NCI-H524 treated with DMSO at 0.1 percent for 48 hours (cell line): ENCODE data around the gene PIP5K1C.

Experiments used
- DNase-seq: peaks from one replicate; lab custom pipeline; 2025; lab: John Stamatoyannopoulos, UW

PIP5K1C gene

GRCh38 chr19:3700242-3701032, at the start of gene PIP5K1C:
PIP5K1C (minus strand) TSS chr19:3700468; CDS start chr19:3700390, 78 bp downstream.
- DNase-seq = no peak

DNA sequence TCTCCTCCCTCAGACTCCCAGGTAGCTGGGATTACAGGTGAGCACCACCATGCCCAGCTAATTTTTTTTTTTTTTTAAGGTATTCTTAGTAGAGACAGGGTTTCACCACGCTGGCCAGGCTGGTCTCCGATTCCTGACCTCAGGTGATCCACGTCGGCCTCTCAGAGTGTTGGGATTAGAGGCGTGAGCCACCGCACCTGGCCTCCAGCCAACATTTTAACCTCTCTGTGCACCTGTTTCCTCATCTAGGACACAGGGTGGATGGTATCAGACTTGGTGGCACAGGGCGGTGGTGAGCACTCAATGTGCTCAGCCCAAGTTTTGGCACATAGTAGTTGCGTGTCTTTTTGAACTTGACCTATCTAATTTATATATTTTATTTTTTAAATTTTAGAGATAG, 48.7 kb upstream of the PIP5K1C start:
- DNase-seq = no peak

GRCh38 chr19:3746371-3747056, 46.2 kb upstream of the PIP5K1C start:
- no peak for DNase-seq

DNA sequence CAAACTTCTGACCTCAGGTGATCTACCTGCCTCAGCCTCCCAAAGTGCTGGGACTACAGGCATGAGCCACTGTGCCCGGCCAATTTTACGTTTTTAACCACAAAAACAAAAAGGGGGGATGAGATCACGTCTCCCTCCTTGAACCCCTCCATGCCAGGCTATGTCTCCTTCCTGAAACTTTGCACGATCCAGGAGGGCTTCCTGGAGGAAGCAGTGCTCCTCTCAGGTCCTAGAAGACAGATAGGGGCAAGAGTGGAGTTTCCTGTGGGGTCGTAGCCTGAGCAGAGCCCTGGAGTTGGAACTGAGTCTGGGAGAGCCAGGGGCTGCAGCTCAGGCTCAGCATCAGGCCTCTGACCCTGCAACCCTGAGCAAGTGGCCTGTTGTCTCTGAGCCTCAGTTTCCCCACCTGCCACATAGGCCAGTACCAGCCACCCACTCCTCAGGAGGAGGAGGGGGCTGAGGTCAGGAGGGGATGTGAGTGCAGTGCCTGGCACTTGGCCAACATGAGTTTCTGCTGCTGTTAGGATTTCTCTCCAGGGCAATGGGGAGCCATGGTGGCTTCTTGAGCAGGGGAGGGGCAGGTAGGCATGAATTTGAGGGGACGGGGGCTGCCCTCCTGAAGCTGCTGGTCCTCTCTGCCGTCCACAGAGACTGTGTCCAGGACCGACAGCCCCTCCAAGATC, 45.2 kb upstream of the PIP5K1C start:
- no peak for DNase-seq

GRCh38 chr19:3743486-3743885, 43.2 kb upstream of the PIP5K1C start:
- no peak for DNase-seq

DNA sequence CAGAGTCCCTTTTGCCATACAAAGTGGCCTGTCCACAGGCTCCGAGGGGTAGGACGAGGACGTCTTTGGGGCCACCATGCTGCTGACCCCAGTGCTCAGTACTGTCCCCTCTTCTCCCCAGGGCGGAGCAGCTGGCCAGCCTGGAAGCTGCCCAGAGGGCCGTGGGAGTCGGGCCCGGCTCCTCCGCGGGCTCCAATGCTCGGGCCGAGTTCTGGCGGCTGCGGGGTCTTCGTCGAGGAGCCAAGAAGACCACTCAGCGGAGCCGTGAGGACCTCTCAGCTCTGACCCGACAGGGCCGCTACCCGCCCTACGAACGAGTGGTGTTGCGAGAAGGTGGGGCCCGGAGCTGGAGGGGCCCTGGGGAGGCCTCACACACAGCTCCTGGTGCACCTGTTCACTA, 40.2 kb upstream of the PIP5K1C start:
- no peak for DNase-seq

DNA sequence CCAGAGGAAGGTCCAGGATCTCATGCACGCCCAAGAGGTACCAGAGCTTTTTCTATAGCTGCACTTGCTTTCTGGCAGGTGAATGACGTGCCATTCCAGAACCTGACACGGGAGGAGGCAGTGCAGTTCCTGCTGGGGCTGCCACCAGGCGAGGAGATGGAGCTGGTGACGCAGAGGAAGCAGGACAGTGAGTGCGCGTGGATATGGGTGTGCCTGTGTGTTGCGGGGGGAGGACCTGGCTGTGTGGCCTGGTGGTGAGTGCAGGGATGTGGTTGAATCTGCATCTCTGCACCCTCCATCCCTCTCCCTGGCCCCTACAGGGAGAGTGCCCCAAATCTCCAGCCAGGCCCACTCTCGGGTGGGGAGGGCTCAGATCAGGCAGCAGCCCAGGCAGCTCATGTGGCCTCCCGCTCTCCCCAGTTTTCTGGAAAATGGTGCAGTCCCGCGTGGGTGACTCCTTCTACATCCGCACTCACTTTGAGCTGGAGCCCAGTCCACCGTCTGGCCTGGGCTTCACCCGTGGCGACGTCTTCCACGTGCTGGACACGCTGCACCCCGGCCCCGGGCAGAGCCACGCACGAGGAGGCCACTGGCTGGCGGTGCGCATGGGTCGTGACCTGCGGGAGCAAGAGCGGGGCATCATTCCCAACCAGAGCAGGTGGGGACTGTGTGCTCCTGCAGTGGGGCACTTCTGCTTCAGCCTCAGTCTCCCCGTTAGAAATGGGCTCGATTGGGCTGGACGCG, 38.4 kb upstream of the PIP5K1C start:
- DNase-seq = no peak

GRCh38 chr19:3737487-3738205, 37.4 kb upstream of the PIP5K1C start:
- no peak for DNase-seq

DNA sequence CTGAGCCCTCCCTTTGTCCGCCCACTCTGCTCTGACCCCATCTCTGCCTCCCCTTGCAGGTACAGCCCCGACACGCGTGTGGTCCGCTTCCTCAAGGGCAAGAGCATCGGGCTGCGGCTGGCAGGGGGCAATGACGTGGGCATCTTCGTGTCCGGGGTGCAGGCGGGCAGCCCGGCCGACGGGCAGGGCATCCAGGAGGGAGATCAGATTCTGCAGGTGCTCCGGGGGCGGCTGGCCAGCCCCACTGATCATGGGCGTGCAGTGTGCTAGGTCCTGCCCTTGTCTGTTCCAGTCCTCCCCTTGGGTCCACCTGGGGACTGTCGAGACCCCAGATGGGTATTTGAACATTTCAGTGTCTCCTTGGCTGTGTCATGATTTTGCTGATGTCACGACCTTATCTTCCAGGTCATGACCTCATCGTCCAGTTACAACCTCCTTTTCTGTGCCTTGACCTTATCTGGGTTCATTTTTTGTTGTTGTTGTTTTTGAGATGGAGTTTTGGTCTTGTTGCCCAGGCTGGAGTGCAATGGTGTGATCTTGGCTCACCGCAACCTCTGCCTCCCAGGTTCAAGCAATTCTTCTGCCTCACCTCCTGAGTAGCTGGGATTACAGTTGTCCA, 35.9 kb upstream of the PIP5K1C start:
- no peak for DNase-seq

DNA sequence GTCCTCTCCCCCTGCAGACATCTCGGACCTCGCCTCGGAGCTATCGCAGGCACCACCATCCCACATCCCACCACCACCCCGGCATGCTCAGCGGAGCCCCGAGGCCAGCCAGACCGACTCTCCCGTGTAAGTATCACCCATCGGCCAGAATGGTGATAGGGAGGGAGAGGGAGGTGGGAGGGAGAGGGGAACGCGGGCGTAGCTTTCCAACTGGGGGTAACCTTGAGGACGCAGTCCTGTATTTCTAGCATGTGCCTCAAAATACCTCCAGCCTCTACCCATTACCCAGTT, 34.0 kb upstream of the PIP5K1C start:
- no peak for DNase-seq

DNA sequence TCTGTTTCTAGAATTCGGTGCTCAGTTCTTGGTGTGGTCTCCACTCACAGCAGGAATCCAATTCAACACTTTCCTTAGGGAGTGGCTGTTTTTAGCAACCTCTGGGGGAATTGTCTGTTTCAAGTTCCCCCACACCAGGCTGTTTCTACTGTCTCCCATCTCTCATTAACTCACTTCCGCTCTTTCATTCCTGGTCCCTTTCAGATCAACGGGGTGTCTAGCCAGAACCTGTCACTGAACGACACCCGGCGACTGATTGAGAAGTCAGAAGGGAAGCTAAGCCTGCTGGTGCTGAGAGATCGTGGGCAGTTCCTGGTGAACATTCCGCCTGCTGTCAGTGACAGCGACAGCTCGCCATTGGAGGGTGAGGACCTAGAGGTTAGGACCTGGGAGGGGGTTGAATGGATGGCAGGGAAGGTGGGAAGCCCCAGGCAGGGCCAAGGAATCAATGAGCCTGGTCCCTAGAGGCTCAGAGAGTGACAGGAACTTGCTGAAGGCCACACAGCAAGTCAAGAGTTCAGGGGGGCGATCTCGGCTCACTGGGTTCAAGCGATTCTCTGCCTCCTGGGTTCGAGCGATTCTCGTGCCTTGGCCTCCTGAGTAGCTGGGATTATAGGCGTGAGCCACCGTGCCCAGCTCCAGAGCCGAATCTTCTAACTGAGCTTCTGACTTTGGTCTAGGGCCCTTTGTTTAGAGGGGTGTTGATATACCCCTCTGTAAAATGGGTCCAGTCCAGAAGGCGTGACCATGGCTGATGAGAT, 33.5 kb upstream of the PIP5K1C start:
- no peak for DNase-seq

- DNase-seq = no peak
These were observed 31.8 kb upstream of the PIP5K1C start for GRCh38 chr19:3732108-3732507.

GRCh38 chr19:3730457-3730958, 30.2 kb upstream of the PIP5K1C start:
- no peak for DNase-seq

DNA sequence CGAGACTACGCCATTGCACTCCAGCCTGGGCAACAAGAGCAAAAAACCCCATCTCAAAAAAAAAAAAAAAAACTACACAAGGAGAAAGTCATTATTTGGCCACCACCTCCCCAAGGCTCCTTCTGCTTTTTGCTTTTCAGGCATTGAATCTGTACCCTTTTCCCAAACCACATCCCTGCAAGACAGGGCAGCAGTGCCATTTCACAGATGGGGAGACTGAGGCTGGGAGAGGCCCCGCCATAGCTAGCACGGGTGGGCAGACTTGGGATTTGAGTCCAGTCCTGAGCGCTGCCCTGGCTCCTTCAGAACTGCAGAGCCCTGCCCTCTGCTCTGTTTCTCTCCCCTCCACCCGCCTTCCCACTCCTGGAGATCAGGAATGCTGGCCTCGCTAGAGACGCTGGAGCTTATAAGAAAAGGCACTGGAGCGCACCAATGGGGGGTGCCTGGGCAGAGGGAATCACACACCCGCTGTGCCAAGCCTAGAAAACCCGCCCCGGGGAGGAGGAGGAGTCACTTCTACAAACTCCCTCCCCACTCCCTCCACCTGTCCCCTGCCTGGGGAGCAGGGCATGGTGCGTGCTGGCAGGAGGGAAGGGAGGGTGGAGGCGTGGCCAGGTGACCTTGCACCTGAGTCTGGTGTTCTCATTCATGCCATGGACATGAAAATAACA, 25.5 kb upstream of the PIP5K1C start:
- DNase-seq = peak; percentile 24

DNA sequence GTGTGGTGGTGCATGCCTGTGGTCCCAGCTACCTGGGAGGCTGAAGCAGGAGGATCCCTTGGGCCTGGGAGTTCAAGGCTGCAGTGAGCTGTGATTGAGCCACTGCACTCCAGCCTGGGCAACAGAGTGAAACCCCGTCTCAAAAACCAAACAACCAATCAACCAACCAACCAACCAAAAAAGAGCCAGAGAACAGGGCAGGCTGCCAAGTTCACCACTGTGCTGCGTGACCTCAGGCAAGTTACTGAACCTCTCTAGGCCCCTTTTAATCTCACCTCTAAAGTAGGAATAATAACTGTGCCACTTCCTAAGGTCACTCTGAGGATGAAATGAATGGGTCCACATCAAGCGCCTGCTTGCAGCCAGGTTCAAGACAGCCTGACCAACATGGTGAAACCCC, 24.9 kb upstream of the PIP5K1C start:
- DNase-seq = no peak

GRCh38 chr19:3723883-3724282, 23.6 kb upstream of the PIP5K1C start:
- DNase-seq = peak; percentile 87

DNA sequence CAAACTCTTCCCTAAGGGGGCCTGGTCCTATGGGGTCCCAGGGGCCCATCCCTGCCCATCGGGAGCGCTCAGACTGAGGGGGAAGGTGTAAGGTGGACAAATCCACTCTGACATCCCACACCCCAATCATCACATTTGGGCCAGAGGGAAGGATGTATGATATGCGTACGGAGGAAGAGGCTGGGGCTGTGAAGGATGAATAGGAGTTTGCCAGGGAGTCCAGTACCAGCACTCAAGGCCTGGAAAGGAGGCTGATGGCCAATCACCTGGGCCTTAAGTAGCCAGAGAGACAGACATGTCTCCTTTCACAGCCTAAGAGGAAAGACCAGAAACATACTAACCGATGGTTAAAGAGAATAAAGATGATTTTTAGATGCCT, 22.8 kb upstream of the PIP5K1C start:
- no peak for DNase-seq

- no peak for DNase-seq
These were observed 22.3 kb upstream of the PIP5K1C start for GRCh38 chr19:3722443-3723109.

DNA sequence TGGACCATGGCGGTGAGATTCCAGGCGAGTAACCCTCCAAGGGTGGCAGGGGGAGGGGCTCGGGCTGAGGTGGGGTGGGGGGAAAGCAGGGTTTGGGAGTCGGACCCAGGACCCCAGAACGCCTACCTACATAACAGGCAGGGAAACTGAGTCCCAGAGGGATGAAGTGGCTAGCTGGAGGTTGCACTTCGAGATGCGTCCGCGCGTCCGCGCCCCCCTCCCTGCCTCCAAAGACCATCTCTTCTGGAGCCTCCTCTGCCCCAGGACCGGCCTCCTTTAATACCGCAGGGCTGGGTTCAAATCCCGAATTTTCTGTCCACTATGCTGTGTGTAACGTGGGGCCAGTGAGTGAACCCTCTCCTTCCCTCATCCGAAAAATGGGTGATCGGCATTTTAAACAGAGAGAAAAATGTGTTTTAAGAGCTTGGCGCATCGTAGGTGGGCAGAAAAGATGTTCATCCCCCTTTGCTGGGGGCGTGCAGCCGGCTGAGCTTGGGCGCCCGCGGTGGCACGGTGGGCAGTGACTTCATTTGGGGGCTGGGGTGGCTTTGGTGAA, 21.7 kb upstream of the PIP5K1C start:
- DNase-seq = no peak
